CD8-positive, alpha-beta memory T cell (primary cell): ENCODE data around the gene ZNF638. TPM values are rescaled to one million over a fixed set of nuclear protein-coding genes. Genes with fewer than 3 reads are reported as not detected.
"Not testable (repeated sequence)": the region's sequence is repeated elsewhere in the genome, so short reads cannot be mapped to it uniquely, and the experiment has no call there.

Experiments
- CTCF ChIA-PET: fragments of 350-600 bp; sonication (Branson Sonifier 250); formaldehyde crosslinking; loops from one replicate; lab custom pipeline; 2021; ENCODE audit warnings: antibody characterized with exemption; lab: Charles Lee
- POLR2A ChIA-PET: fragments of 350-600 bp; sonication (Branson Sonifier 250); formaldehyde crosslinking; loops from one replicate; lab custom pipeline; 2021; ENCODE audit warnings: antibody characterized with exemption; lab: Charles Lee
- DNase-seq, 5 donors: peaks; one replicate each; pipeline versions ENCODE4 v3.0.0 to v3.0.0-alpha.2; 2020 to 2022; ENCODE audit warnings: mixed read lengths in 1 of 5
- H3K27ac ChIP-seq: one replicate; pipeline ENCODE4 v1.7.0; 2013; ENCODE audit warnings: low read depth, mild to moderate bottlenecking, low read length, moderate library complexity
- H3K27me3 ChIP-seq: 2 replicates; pipeline ENCODE4 v1.7.0; 2013; ENCODE audit warnings: low read length, mild to moderate bottlenecking; ENCODE audit not compliant: insufficient read depth, poor library complexity, severe bottlenecking
- H3K36me3 ChIP-seq: 2 replicates; pipeline ENCODE4 v1.7.0; 2013; ENCODE audit warnings: mild to moderate bottlenecking, low read length, moderate library complexity; ENCODE audit not compliant: insufficient read depth
- H3K4me1 ChIP-seq: 2 replicates; pipeline ENCODE4 v1.7.0; 2013; ENCODE audit warnings: mild to moderate bottlenecking, low read length, moderate library complexity; ENCODE audit not compliant: insufficient read depth
- H3K4me3 ChIP-seq: 2 replicates; pipeline ENCODE4 v1.7.0; 2013; ENCODE audit warnings: mild to moderate bottlenecking, low read length
- H3K9me3 ChIP-seq: 2 replicates; pipeline ENCODE4 v1.7.0; 2013; ENCODE audit warnings: mild to moderate bottlenecking, low read length
- H3K27ac Mint-ChIP-seq, 8 donors: one replicate each; pipeline ENCODE4 v1.8.0; 2020 to 2021; ENCODE audit warnings: mixed read lengths in 8 of 8, mild to moderate bottlenecking in 6 of 8, inconsistent platforms in 3 of 8, moderate library complexity in 3 of 8
- H3K27me3 Mint-ChIP-seq, 2 donors: one replicate each; pipeline ENCODE4 v1.8.0; 2020 to 2021; ENCODE audit warnings: mixed read lengths in 2 of 2, mild to moderate bottlenecking in 1 of 2, moderate library complexity in 1 of 2
- H3K36me3 Mint-ChIP-seq, 3 donors: one replicate each; pipeline ENCODE4 v1.8.0; 2020 to 2021; ENCODE audit warnings: mixed read lengths in 3 of 3, inconsistent platforms in 1 of 3, mild to moderate bottlenecking in 1 of 3
- H3K4me1 Mint-ChIP-seq, 3 donors: one replicate each; pipeline ENCODE4 v1.8.0; 2020 to 2021; ENCODE audit warnings: mixed read lengths in 3 of 3, inconsistent platforms in 1 of 3, mild to moderate bottlenecking in 1 of 3
- H3K4me3 Mint-ChIP-seq, 7 donors: one replicate each; pipeline ENCODE4 v1.8.0; 2020 to 2021; ENCODE audit warnings: mixed read lengths in 7 of 7, mild to moderate bottlenecking in 6 of 7, moderate library complexity in 4 of 7, inconsistent platforms in 2 of 7
- H3K9me3 Mint-ChIP-seq, 5 donors: one replicate each; pipeline ENCODE4 v1.8.0; 2020 to 2022; ENCODE audit warnings: mixed read lengths in 5 of 5, mild to moderate bottlenecking in 3 of 5, moderate library complexity in 2 of 5, inconsistent platforms in 1 of 5
- polyA plus RNA-seq: library from polyadenylated mRNA; unstranded; fragments of 300-500 nt; fragmentation: Illumina TruSeq; gene quantifications from one replicate; pipeline ENCODE4 v1.2.3, GENCODE V29; 2021
- total RNA-seq, 2 experiments: library from RNA; stranded (reverse); gene quantifications; one replicate each; pipeline ENCODE4 v1.2.3, GENCODE V29; 2021

Gene ZNF638
- total and polyA plus RNA-seq, 3 experiments from 2014 or later, result 47.8 to 83.4 (median 77.9) TPM

GRCh38 chr2:71326968-71327367 is 4.6 kb upstream of the ZNF638 start:
- H3K27me3 Mint-ChIP-seq, result peaks cover 10 to 35% of the 10 kb centered on the region in 2 donors

GRCh38 chr2:71327916-71328315 is 3.7 kb upstream of the ZNF638 start:
- Histone ChIP-seq H3K27me3 (no peaks in the 10 kb centered on the region), H3K4me1 (peaks cover 5% of the 10 kb centered on the region), H3K9me3 (no peaks in the 10 kb centered on the region), H3K27ac (no peak overlapping the region), H3K36me3 (no peaks in the 10 kb centered on the region), H3K4me3 (no peak overlapping the region)
- peaks cover 13 to 17% (median 15%) of the 10 kb centered on the region in 3 donors for H3K4me1 Mint-ChIP-seq
- DNase-seq, result no peak
- H3K4me3 Mint-ChIP-seq, result no peak overlapping the region
- H3K9me3 Mint-ChIP-seq, result peaks cover 0 to 4% (median 1%) of the 10 kb centered on the region in 5 donors
- ChIA-PET POLR2A (no interaction called here), CTCF (no interaction called here)
- H3K27me3 Mint-ChIP-seq, result peaks cover 6 to 26% of the 10 kb centered on the region in 2 donors
- H3K36me3 Mint-ChIP-seq, result peaks cover 0 to 11% (median 4%) of the 10 kb centered on the region in 3 donors
- H3K27ac Mint-ChIP-seq, result no peak overlapping the region

More at GRCh38 chr2:71326968-71327367, 4.6 kb upstream of the ZNF638 start:
- CTCF ChIA-PET, result interaction anchor here (0.9 kb wide), 1 partner anchor 27 kb away, joined by 3 read pairs; no protein-coding TSS in a partner anchor
- POLR2A ChIA-PET, result no interaction called here
- no peaks in the 10 kb centered on the region for H3K9me3 ChIP-seq
- H3K4me3 ChIP-seq, result no peak overlapping the region
- DNase-seq, result no peak
- Mint-ChIP-seq H3K36me3 (peaks cover 1 to 12% (median 4%) of the 10 kb centered on the region in 3 donors), H3K4me3 (no peak overlapping the region), H3K4me1 (peaks cover 7 to 11% (median 7%) of the 10 kb centered on the region in 3 donors), H3K27ac (no peak overlapping the region), H3K9me3 (peaks cover 9 to 13% (median 11%) of the 10 kb centered on the region in 5 donors)
- H3K27ac ChIP-seq, result no peak overlapping the region
- H3K4me1 ChIP-seq, result no peaks in the 10 kb centered on the region
- no peaks in the 10 kb centered on the region for H3K27me3 ChIP-seq
- H3K36me3 ChIP-seq, result no peaks in the 10 kb centered on the region

- peaks cover 31 to 39% (median 38%) of the 10 kb centered on the region in 3 donors for H3K4me1 Mint-ChIP-seq
- no peaks in the 10 kb centered on the region for H3K36me3 ChIP-seq
- H3K9me3 ChIP-seq, result no peaks in the 10 kb centered on the region
- H3K27me3 ChIP-seq, result no peaks in the 10 kb centered on the region
- H3K4me1 ChIP-seq, result peaks cover 27% of the 10 kb centered on the region
- H3K9me3 Mint-ChIP-seq, result no peaks in the 10 kb centered on the region
- no peak overlapping the region for H3K27ac ChIP-seq
- peaks cover 0 to 22% (median 5%) of the 10 kb centered on the region in 3 donors for H3K36me3 Mint-ChIP-seq
- H3K27me3 Mint-ChIP-seq, result peaks cover 2 to 13% of the 10 kb centered on the region in 2 donors
- H3K4me3 Mint-ChIP-seq, result peak overlapping the region in 6 of 7 donors; percentile 53 to 100 (median 92)
- no peak for DNase-seq
- ChIA-PET POLR2A (no interaction called here), CTCF (interaction anchor here (0.8 to 3.2 kb wide), 4 partner anchors 8 to 230 kb away, joined by 3 to 33 read pairs (median 16); no protein-coding TSS in a partner anchor)
- H3K4me3 ChIP-seq, result no peak overlapping the region
- H3K27ac Mint-ChIP-seq, result peak overlapping the region in 3 of 8 donors; percentile 40 to 87 (median 47)
These were observed 1.4 kb upstream of the ZNF638 start for GRCh38 chr2:71330155-71330554.

- peak in 2 of 5 donors; percentile 12 to 50 for DNase-seq
- H3K4me3 Mint-ChIP-seq, result peak overlapping the region in 6 of 7 donors; percentile 95 to 100 (median 100)
- H3K9me3 Mint-ChIP-seq, result no peaks in the 10 kb centered on the region
- Histone ChIP-seq H3K27ac (no peak overlapping the region), H3K36me3 (no peaks in the 10 kb centered on the region), H3K9me3 (no peaks in the 10 kb centered on the region), H3K27me3 (no peaks in the 10 kb centered on the region), H3K4me3 (no peak overlapping the region), H3K4me1 (peaks cover 32% of the 10 kb centered on the region)
- peaks cover 0 to 22% (median 5%) of the 10 kb centered on the region in 3 donors for H3K36me3 Mint-ChIP-seq
- ChIA-PET POLR2A (interaction anchor here (0.7 to 1.9 kb wide), 8 partner anchors 11 to 263 kb away, joined by 3 to 9 read pairs (median 4); partner anchors contain the start of genes MCEE, MPHOSPH10 and NAGK), CTCF (interaction anchor here (0.8 to 3.2 kb wide), 12 partner anchors 9 to 230 kb away, joined by 3 to 33 read pairs (median 6); partner anchors contain the start of genes DYSF and PAIP2B)
- peaks cover 2 to 13% of the 10 kb centered on the region in 2 donors for H3K27me3 Mint-ChIP-seq
- peaks cover 36 to 44% (median 42%) of the 10 kb centered on the region in 3 donors for H3K4me1 Mint-ChIP-seq
- peak overlapping the region in 7 of 8 donors; percentile 40 to 100 (median 84) for H3K27ac Mint-ChIP-seq
These were observed 824 bp upstream of the ZNF638 start for GRCh38 chr2:71330585-71331330.

GRCh38 chr2:71331331-71331580 is 326 bp upstream of the ZNF638 start:
- peaks cover 37% of the 10 kb centered on the region for H3K4me1 ChIP-seq
- H3K27ac ChIP-seq, H3K9me3 Mint-ChIP-seq, H3K9me3 ChIP-seq, H3K4me3 ChIP-seq, H3K36me3 ChIP-seq, H3K27me3 ChIP-seq: not testable (repeated sequence)
- H3K27ac Mint-ChIP-seq, result peak overlapping the region in 7 of 8 donors; percentile 84 to 100 (median 100)
- peak overlapping the region; percentile 95 to 100 (median 100) for H3K4me3 Mint-ChIP-seq
- POLR2A ChIA-PET, result interaction anchor here (0.6 to 1.9 kb wide), 9 partner anchors 11 to 264 kb away, joined by 3 to 9 read pairs (median 4); partner anchors contain the start of genes MCEE, MPHOSPH10 and NAGK
- peaks cover 39 to 49% (median 47%) of the 10 kb centered on the region in 3 donors for H3K4me1 Mint-ChIP-seq
- H3K36me3 Mint-ChIP-seq, result peaks cover 0 to 22% (median 5%) of the 10 kb centered on the region in 3 donors
- H3K27me3 Mint-ChIP-seq, result peaks cover 2 to 13% of the 10 kb centered on the region in 2 donors
- CTCF ChIA-PET, result interaction anchor here (0.6 to 3.2 kb wide), 26 partner anchors 9 to 1531 kb away, joined by 3 to 33 read pairs (median 4); partner anchors contain the start of genes DYSF and PAIP2B
- peak in 1 of 5 donors; percentile 2 for DNase-seq

- H3K4me3 ChIP-seq, result peak overlapping the region; percentile 88
- DNase-seq, result no peak
- H3K4me3 Mint-ChIP-seq, result peak overlapping the region; percentile 95 to 100 (median 100)
- H3K27me3 ChIP-seq, result no peaks in the 10 kb centered on the region
- H3K4me1 Mint-ChIP-seq, result peaks cover 50 to 61% (median 59%) of the 10 kb centered on the region in 3 donors
- peaks cover 48% of the 10 kb centered on the region for H3K4me1 ChIP-seq
- ChIA-PET CTCF (interaction anchor here (1.0 to 3.2 kb wide), 10 partner anchors 10 to 367 kb away, joined by 3 to 33 read pairs (median 4); partner anchors contain the start of genes DYSF and PAIP2B), POLR2A (interaction anchor here (1.6 to 1.9 kb wide), 2 partner anchors 33 to 202 kb away, joined by 7 to 9 read pairs; partner anchors contain the start of genes MCEE and MPHOSPH10)
- no peaks in the 10 kb centered on the region for H3K9me3 Mint-ChIP-seq
- H3K27me3 Mint-ChIP-seq, result peaks cover 2 to 13% of the 10 kb centered on the region in 2 donors
- H3K27ac Mint-ChIP-seq, result peak overlapping the region; percentile 87 to 100 (median 100)
- H3K27ac ChIP-seq, result peak overlapping the region; percentile 91
- peaks cover 0 to 25% (median 5%) of the 10 kb centered on the region in 3 donors for H3K36me3 Mint-ChIP-seq
- H3K9me3 ChIP-seq, result no peaks in the 10 kb centered on the region
- H3K36me3 ChIP-seq, result no peaks in the 10 kb centered on the region
These were observed 834 bp downstream of the ZNF638 start for GRCh38 chr2:71332435-71332796.

GRCh38 chr2:71333619-71334018 is 2.0 kb downstream of the ZNF638 start:
- DNase-seq, result no peak
- no peaks in the 10 kb centered on the region for H3K36me3 ChIP-seq
- Mint-ChIP-seq H3K36me3 (peaks cover 0 to 32% (median 7%) of the 10 kb centered on the region in 3 donors), H3K4me3 (peak overlapping the region; percentile 95 to 100 (median 100)), H3K4me1 (peaks cover 61 to 73% (median 71%) of the 10 kb centered on the region in 3 donors), H3K9me3 (no peaks in the 10 kb centered on the region), H3K27me3 (peaks cover 2 to 8% of the 10 kb centered on the region in 2 donors), H3K27ac (peak overlapping the region in 7 of 8 donors; percentile 2 to 74 (median 58))
- H3K4me1 ChIP-seq, result peaks cover 57% of the 10 kb centered on the region
- ChIA-PET POLR2A (no interaction called here), CTCF (interaction anchor here (0.7 to 3.2 kb wide), 7 partner anchors 9 to 332 kb away, joined by 3 to 33 read pairs (median 3); no protein-coding TSS in a partner anchor)
- no peaks in the 10 kb centered on the region for H3K27me3 ChIP-seq
- no peaks in the 10 kb centered on the region for H3K9me3 ChIP-seq
- peak overlapping the region; percentile 88 for H3K4me3 ChIP-seq
- no peak overlapping the region for H3K27ac ChIP-seq
